ENCODE results near the gene CCDC190.

DNA sequence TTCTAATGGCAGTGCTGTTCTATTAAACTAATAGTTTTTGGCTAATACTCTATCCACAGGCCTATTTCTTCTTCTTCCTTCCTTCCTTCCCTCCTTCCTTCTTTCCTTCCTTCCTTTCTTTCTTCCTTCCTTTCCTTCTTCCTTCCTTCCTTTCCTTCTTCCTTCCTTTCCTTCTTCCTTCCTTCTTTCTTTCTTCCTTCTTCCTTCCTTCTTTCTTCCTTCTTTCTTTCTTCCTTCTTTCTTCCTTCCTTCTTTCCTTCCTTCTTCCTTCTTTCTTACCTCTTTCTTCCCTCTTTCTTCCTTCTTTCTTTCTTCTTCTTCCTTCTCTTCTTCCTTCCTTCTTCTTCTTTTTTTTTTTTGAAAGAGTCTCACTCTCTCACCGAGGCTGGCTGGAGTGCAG lies 31.7 kb downstream of the CCDC190 start:
- no peak for TF ChIP-seq POLR2A (IDR thresholded peaks at IDR 0.05)
- TF ChIP-seq, protein P1, sequence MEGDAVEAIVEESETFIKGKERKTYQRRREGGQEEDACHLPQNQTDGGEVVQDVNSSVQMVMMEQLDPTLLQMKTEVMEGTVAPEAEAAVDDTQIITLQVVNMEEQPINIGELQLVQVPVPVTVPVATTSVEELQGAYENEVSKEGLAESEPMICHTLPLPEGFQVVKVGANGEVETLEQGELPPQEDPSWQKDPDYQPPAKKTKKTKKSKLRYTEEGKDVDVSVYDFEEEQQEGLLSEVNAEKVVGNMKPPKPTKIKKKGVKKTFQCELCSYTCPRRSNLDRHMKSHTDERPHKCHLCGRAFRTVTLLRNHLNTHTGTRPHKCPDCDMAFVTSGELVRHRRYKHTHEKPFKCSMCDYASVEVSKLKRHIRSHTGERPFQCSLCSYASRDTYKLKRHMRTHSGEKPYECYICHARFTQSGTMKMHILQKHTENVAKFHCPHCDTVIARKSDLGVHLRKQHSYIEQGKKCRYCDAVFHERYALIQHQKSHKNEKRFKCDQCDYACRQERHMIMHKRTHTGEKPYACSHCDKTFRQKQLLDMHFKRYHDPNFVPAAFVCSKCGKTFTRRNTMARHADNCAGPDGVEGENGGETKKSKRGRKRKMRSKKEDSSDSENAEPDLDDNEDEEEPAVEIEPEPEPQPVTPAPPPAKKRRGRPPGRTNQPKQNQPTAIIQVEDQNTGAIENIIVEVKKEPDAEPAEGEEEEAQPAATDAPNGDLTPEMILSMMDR (IDR thresholded peaks at IDR 0.05): no peak

Data from stomach (tissue), 4 donors.